Natural killer cell (primary cell): ENCODE measurements around the gene SPRED1. TPM values are rescaled to one million over a fixed set of nuclear protein-coding genes. Genes with fewer than 3 reads are reported as not detected.

Source experiments
- ATAC-seq, 3 donors: fragments of 150-1000 bp in 2 of 3; fragments of 200-7000 bp in 1 of 3; cut with Tn5 transposase; 1 replicate in 1 of 3; 2 replicates in 2 of 3; pipeline ENCODE4 v1.10.0; 2021; ENCODE audit warnings: mild to moderate bottlenecking in 2 of 3, moderate library complexity in 2 of 3
- DNase-seq, 2 donors: peaks; one replicate each; pipeline versions ENCODE4 v3.0.0 to v3.0.0-alpha.2; 2013 to 2021; ENCODE audit warnings: mixed read lengths in 1 of 2
- H3K27ac ChIP-seq: one replicate; pipeline ENCODE4 v1.5.1; 2013; ENCODE audit warnings: mild to moderate bottlenecking, low read length
- H3K27me3 ChIP-seq: one replicate; pipeline ENCODE4 v1.6.1; 2013; ENCODE audit warnings: low read length; ENCODE audit not compliant: control insufficient read depth, insufficient read depth
- H3K36me3 ChIP-seq: one replicate; pipeline ENCODE4 v1.6.1; 2013; ENCODE audit warnings: low read length; ENCODE audit not compliant: control insufficient read depth, insufficient read depth
- H3K4me1 ChIP-seq: one replicate; pipeline ENCODE4 v1.6.1; 2013; ENCODE audit warnings: low read length; ENCODE audit not compliant: control insufficient read depth, insufficient read depth
- H3K4me3 ChIP-seq: one replicate; pipeline ENCODE4 v1.5.1; 2013; ENCODE audit warnings: low read length
- H3K9me3 ChIP-seq: one replicate; pipeline ENCODE4 v1.6.1; 2013; ENCODE audit warnings: low read length; ENCODE audit not compliant: control insufficient read depth, insufficient read depth
- H3K27ac Mint-ChIP-seq, 2 donors: one replicate each; pipeline ENCODE4 v1.8.0; 2022; ENCODE audit warnings: mild to moderate bottlenecking in 2 of 2, mixed read lengths in 2 of 2, moderate library complexity in 1 of 2
- H3K27me3 Mint-ChIP-seq, 2 donors: one replicate each; pipeline ENCODE4 v1.8.0; 2022; ENCODE audit warnings: low read depth in 2 of 2, mixed read lengths in 2 of 2
- H3K36me3 Mint-ChIP-seq: one replicate; pipeline ENCODE4 v1.8.0; 2022; ENCODE audit warnings: mixed read lengths
- H3K4me1 Mint-ChIP-seq, 2 donors: one replicate each; pipeline ENCODE4 v1.8.0; 2022; ENCODE audit warnings: mixed read lengths in 2 of 2
- H3K4me3 Mint-ChIP-seq: one replicate; pipeline ENCODE4 v1.8.0; 2022; ENCODE audit warnings: mild to moderate bottlenecking, moderate library complexity, mixed read lengths
- H3K9me3 Mint-ChIP-seq, 2 donors: one replicate each; pipeline ENCODE4 v1.8.0; 2022; ENCODE audit warnings: mixed read lengths in 2 of 2
- CTCF ChIP-seq: fragments of 200-600 bp; IDR thresholded peaks from one replicate; pipeline ENCODE4 v1.8.0; 2022; ENCODE audit warnings: antibody characterized with exemption
- WGBS: methylation state at CpG from one replicate; pipeline ENCODE4 v1.1.7; 2013; ENCODE audit warnings: missing lambda C conversion rate; ENCODE audit not compliant: insufficient coverage; 5-methylcytosine and 5-hydroxymethylcytosine counted together
- intact Hi-C: fragments of 100-400 bp; cut with micrococcal nuclease; formaldehyde crosslinking; loops from one replicate; pipeline ENCODE4 v1.14.2; 2022
- total RNA-seq, 4 donors: library from RNA; stranded (reverse); fragments of 120-200 nt in 1 of 4; gene quantifications; one replicate each; pipeline versions ENCODE4 v1.2.3 to v1.2.4, GENCODE V29; 2013 to 2022

Gene SPRED1
- total RNA-seq, 3 donors from 2014 or later (not counting 1 experiment from before 2014, with no cell fraction given), result 1.1 to 2.0 (median 1.5) TPM

GRCh38 chr15:38307861-38308641 is 55.4 kb downstream of the SPRED1 start:
- H3K36me3 ChIP-seq, result no peaks in the 10 kb centered on the region
- intact Hi-C loops, result loop anchor here (5.0 kb wide), 1 partner anchor 56 kb away; the partner anchor contains the start of gene SPRED1
- 77% methylated on average over 1 of the region's 5 CpGs for WGBS
- peak in 1 of 2 donors; percentile 11 for DNase-seq
- no peaks in the 10 kb centered on the region for H3K4me1 ChIP-seq
- H3K4me3 ChIP-seq, result no peak overlapping the region
- H3K9me3 ChIP-seq, result no peaks in the 10 kb centered on the region
- Mint-ChIP-seq H3K27ac (no peak overlapping the region), H3K36me3 (no peaks in the 10 kb centered on the region), H3K4me3 (peak overlapping the region; percentile 17), H3K9me3 (no peaks in the 10 kb centered on the region), H3K4me1 (peaks cover 12 to 21% of the 10 kb centered on the region in 2 donors), H3K27me3 (no peaks in the 10 kb centered on the region)
- ATAC-seq, result peak in 1 of 3 donors; percentile 39
- no peak for TF ChIP-seq CTCF
- H3K27me3 ChIP-seq, result no peaks in the 10 kb centered on the region
- no peak overlapping the region for H3K27ac ChIP-seq

- peaks cover 11 to 21% of the 10 kb centered on the region in 2 donors for H3K4me1 Mint-ChIP-seq
- no peaks in the 10 kb centered on the region for H3K27me3 ChIP-seq
- no peaks in the 10 kb centered on the region for H3K36me3 ChIP-seq
- H3K27me3 Mint-ChIP-seq, result no peaks in the 10 kb centered on the region
- H3K9me3 Mint-ChIP-seq, result no peaks in the 10 kb centered on the region
- ATAC-seq (no peak), DNase-seq (peak in 1 of 2 donors; percentile 3)
- no peaks in the 10 kb centered on the region for H3K9me3 ChIP-seq
- intact Hi-C loops, result loop anchor here (5.0 kb wide), 1 partner anchor 56 kb away; the partner anchor contains the start of gene SPRED1
- no peak overlapping the region for H3K4me3 Mint-ChIP-seq
- no peak overlapping the region for H3K4me3 ChIP-seq
- no peaks in the 10 kb centered on the region for H3K36me3 Mint-ChIP-seq
- H3K27ac Mint-ChIP-seq, result no peak overlapping the region
- TF ChIP-seq CTCF, result no peak
- no peaks in the 10 kb centered on the region for H3K4me1 ChIP-seq
- H3K27ac ChIP-seq, result no peak overlapping the region
- 89% methylated on average over 2 of the region's 3 CpGs for WGBS
These were observed 56.2 kb downstream of the SPRED1 start for GRCh38 chr15:38308797-38309196.

- intact Hi-C loops, result no loop called here
- Histone ChIP-seq H3K4me1 (no peaks in the 10 kb centered on the region), H3K4me3 (no peak overlapping the region), H3K9me3 (no peaks in the 10 kb centered on the region), H3K36me3 (no peaks in the 10 kb centered on the region), H3K27ac (no peak overlapping the region), H3K27me3 (no peaks in the 10 kb centered on the region)
- WGBS, result 90% methylated on average over 1 of the region's 3 CpGs
- DNase-seq, result no peak
- Mint-ChIP-seq H3K9me3 (no peaks in the 10 kb centered on the region), H3K27me3 (peaks cover 0 to 2% of the 10 kb centered on the region in 2 donors), H3K4me1 (peaks cover 5 to 14% of the 10 kb centered on the region in 2 donors), H3K36me3 (no peaks in the 10 kb centered on the region), H3K27ac (no peak overlapping the region), H3K4me3 (no peak overlapping the region)
- no peak for TF ChIP-seq CTCF
- no peak for ATAC-seq
These were observed 59.6 kb downstream of the SPRED1 start for GRCh38 chr15:38312190-38312589.
